Stimulated activated effector memory CD8-positive, alpha-beta T cell treated with anti-CD3 and anti-CD28 coated beads, Interleukin-12 subunit alpha, Interleukin-12 subunit beta, amount 100 ng/mL, for 72 hours (primary cell): ENCODE results near the gene TECPR1.
A peak's percentile ranks its signal among the peaks of the same experiment; 100 is the strongest.

Experiments used
- ATAC-seq: fragments of 150-1000 bp; cut with Tn5 transposase; 2 replicates; pipeline ENCODE4 v1.10.0; 2021
- DNase-seq, 2 donors: peaks; one replicate each; pipeline ENCODE4 v3.0.0; 2021 to 2022; ENCODE audit warnings: low spot score in 2 of 2
- H3K27ac Mint-ChIP-seq: one replicate; pipeline ENCODE4 v1.8.0; 2022; ENCODE audit warnings: mild to moderate bottlenecking, mixed read lengths
- H3K36me3 Mint-ChIP-seq: one replicate; pipeline ENCODE4 v1.8.0; 2022; ENCODE audit warnings: mild to moderate bottlenecking, mixed read lengths
- H3K4me1 Mint-ChIP-seq: one replicate; pipeline ENCODE4 v1.8.0; 2022; ENCODE audit warnings: mixed read lengths
- H3K4me3 Mint-ChIP-seq: one replicate; pipeline ENCODE4 v1.8.0; 2022; ENCODE audit warnings: mild to moderate bottlenecking, mixed read lengths
- H3K9me3 Mint-ChIP-seq: one replicate; pipeline ENCODE4 v1.8.0; 2022; ENCODE audit warnings: mixed read lengths

TECPR1 gene

DNA sequence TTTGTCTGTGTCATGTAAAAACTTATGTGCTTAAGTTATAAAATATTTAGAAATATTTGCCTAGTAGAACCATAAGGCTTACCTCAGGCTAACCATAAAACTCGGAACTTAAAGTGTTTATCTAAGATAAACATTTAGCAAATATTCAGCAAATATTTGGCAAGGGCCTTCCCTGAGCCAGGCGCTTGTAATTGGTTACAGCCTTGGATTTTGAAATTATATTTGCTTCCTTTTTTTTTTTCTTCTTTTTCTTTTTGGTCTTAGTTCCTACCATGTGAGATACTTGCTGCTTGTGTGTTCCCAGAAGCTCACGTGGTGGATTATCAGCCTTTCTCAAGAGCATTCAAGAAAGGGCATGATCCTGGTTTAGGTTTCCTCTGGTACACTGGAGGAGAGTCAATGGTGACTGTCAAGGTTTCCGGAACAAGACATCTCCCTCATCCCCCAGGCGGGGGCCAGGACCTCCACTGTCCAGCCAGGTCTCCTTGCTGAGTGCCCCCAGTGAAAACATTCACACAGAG lies 24.3 kb upstream of the TECPR1 start:
- Mint-ChIP-seq H3K27ac (no peak overlapping the region), H3K4me3 (no peak overlapping the region), H3K4me1 (no peaks in the 10 kb centered on the region), H3K36me3 (no peaks in the 10 kb centered on the region), H3K9me3 (no peaks in the 10 kb centered on the region)
- ATAC-seq = no peak
- no peak for DNase-seq

DNA sequence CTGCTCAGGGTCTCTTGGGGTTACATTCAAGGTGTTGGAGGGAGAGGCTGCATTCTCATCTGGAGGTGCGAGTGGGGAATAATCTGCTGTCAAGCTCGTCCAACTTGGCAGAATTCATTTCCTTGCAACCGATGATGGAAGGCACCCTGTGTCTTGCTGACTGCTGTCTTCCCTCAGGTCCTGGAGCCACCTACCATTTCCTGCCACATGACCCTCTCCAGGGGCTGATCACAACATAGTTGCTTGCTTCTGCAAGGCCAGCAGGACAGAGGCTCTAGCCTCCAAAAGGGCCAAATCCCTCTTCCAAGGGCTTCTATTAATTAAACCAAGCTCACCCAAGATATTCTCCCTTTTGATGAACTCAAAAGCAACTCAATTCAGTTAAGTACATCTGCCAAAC lies 15.3 kb upstream of the TECPR1 start:
- no peak overlapping the region for H3K4me3 Mint-ChIP-seq
- H3K4me1 Mint-ChIP-seq = peaks cover 5% of the 10 kb centered on the region
- H3K36me3 Mint-ChIP-seq = no peaks in the 10 kb centered on the region
- ATAC-seq (no peak), DNase-seq (no peak)
- no peak overlapping the region for H3K27ac Mint-ChIP-seq
- no peaks in the 10 kb centered on the region for H3K9me3 Mint-ChIP-seq

GRCh38 chr7:98266840-98267239 lies 14.8 kb upstream of the TECPR1 start:
- no peaks in the 10 kb centered on the region for H3K36me3 Mint-ChIP-seq
- DNase-seq (no peak), ATAC-seq (no peak)
- H3K4me1 Mint-ChIP-seq = peaks cover 5% of the 10 kb centered on the region
- no peak overlapping the region for H3K4me3 Mint-ChIP-seq
- H3K27ac Mint-ChIP-seq = no peak overlapping the region
- no peaks in the 10 kb centered on the region for H3K9me3 Mint-ChIP-seq

DNA sequence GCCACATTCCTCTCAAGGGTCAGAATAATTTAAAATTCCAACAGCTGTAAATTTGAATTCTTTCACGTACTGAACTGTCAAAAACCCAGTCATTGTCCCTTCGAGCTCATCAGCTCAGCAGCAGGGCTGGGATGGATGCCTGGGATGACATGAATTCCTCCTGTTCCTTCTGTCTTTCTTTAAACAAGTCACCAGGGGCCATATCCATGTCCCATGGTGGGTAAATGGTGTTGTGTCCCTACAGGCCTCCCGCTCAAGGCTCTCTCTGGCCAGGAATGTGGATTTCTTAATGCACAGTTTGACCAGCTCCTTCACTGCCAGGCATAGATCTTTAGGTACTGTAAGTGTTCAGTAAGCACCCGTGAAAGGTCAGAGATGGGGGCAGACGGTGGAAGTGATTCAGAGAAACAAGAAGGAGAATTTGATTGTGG lies 13.8 kb upstream of the TECPR1 start:
- peaks cover 5% of the 10 kb centered on the region for H3K4me1 Mint-ChIP-seq
- peak overlapping the region; percentile 74 for H3K27ac Mint-ChIP-seq
- no peak for DNase-seq
- H3K4me3 Mint-ChIP-seq = no peak overlapping the region
- ATAC-seq = no peak
- H3K36me3 Mint-ChIP-seq = no peaks in the 10 kb centered on the region
- H3K9me3 Mint-ChIP-seq = no peaks in the 10 kb centered on the region

- no peak overlapping the region for H3K27ac Mint-ChIP-seq
- peaks cover 29% of the 10 kb centered on the region for H3K36me3 Mint-ChIP-seq
- no peak for DNase-seq
Measured at GRCh38 chr7:98257701-98258100, 5.7 kb upstream of the TECPR1 start.

DNA sequence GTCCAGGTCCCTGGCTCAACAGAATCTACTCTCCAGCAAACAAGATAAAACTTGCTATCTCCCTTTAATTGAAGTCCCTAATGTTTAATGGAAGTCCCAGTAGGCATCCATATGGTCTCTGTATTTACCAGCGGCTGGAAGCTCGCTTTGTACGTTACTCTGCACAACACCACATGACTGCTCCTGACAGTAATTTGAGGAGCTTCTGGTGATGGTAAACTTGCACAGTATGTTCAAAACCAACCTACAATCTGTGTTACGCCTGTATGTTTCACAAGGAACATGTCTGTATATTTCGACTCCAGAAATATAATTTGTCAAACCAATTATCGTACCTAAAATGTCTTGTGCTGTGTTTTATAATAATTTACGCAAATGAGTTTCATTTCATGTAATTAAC lies 4.4 kb upstream of the TECPR1 start:
- no peak overlapping the region for H3K27ac Mint-ChIP-seq
- no peak overlapping the region for H3K4me3 Mint-ChIP-seq
- ATAC-seq (no peak), DNase-seq (no peak)
- no peaks in the 10 kb centered on the region for H3K9me3 Mint-ChIP-seq
- peaks cover 29% of the 10 kb centered on the region for H3K36me3 Mint-ChIP-seq
- H3K4me1 Mint-ChIP-seq = peaks cover 25% of the 10 kb centered on the region

More at GRCh38 chr7:98257701-98258100, 5.7 kb upstream of the TECPR1 start:
- ATAC-seq = no peak
- Mint-ChIP-seq H3K9me3 (no peaks in the 10 kb centered on the region), H3K4me1 (peaks cover 17% of the 10 kb centered on the region), H3K4me3 (no peak overlapping the region)

DNA sequence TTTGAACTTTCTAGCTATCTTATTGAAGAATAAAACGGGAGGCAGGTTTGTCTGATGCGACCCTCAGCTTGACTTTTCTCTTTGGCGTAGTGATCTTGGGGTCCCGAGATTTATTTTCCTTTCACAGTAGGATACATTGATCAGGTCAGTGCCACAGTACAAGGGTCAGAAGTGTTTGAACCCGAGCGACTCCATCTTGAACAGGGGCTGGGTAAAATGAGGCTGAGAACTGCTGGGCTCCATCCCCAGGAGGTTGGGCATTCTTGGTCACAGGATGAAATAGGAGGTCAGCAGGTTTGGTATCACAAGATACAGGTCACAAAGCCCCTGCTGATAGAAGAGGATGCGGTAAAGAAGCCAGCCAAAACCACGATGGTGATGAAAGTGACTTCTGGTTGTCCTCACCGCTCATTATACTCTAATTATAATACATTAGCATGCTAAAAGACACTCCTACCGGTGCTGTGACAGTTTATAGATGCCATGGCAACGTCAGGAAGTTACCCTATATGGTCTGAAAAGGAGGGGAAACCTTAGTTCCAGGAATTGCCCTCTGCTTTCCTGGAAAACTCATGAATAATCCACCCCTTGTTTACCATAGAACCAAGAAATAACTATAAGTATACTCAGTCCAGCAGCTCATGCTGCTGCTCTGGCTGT lies 3.0 kb upstream of the TECPR1 start:
- H3K36me3 Mint-ChIP-seq = peaks cover 22% of the 10 kb centered on the region
- H3K4me1 Mint-ChIP-seq = peaks cover 36% of the 10 kb centered on the region
- peak overlapping the region; percentile 75 for H3K27ac Mint-ChIP-seq
- no peak overlapping the region for H3K4me3 Mint-ChIP-seq
- ATAC-seq (peak; percentile 29), DNase-seq (peak; percentile 10 to 55)
- no peaks in the 10 kb centered on the region for H3K9me3 Mint-ChIP-seq

DNA sequence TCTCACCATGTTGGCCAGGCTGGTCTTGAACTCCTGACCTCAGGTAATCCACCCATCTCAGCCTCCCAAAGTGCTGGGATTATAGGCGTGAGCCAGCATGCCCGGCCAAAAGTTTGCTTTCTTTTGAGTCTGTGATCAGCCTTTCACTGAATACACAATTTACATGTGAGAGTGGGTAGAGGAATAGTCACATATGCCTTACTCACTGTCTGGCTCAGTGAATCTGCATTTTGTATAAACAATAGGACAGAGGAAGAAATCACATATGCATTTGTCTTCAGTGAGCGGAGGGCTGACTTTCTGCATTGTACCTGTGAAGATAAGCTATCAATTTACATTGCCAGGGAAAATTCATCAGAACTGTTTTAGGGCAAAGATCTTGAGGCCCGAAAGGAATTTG lies 2.5 kb upstream of the TECPR1 start:
- Mint-ChIP-seq H3K4me1 (peaks cover 36% of the 10 kb centered on the region), H3K4me3 (no peak overlapping the region), H3K9me3 (no peaks in the 10 kb centered on the region), H3K36me3 (peaks cover 18% of the 10 kb centered on the region), H3K27ac (peak overlapping the region; percentile 75)
- no peak for DNase-seq
- no peak for ATAC-seq

DNA sequence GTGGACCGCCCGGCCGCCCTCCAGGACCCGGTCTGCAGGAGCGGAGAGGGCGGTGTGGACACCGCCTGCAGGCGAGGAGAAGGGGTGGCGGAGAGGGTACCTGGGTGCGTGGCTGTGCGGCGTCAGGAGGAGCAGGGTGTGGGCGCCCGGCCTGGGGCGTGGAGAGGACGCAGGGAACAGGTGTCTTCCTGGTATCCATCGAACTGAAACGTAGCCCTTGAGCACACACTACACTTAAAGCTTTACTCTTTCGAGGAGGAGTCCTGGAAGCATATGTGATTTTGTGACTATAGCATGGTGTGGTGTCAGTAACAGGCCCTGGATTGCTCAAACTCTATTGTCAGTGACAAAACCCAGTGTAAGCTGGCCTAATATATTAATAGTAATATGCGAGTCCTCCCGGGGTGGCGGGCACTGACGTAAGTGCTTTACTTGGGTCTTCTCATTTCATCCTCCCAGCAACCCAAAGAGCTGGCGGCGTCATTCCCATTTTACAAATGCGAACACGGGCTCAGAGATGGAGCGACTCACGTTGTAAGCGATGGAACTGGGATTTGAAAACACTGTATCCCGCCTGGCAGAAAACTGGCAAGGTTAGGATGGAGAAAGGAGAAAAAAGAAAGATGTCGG lies 508 bp upstream of the TECPR1 start:
- ATAC-seq (peak; percentile 54), DNase-seq (no peak)
- peak overlapping the region; percentile 98 for H3K4me3 Mint-ChIP-seq
- H3K36me3 Mint-ChIP-seq = peaks cover 26% of the 10 kb centered on the region
- peak overlapping the region; percentile 92 for H3K27ac Mint-ChIP-seq
- no peaks in the 10 kb centered on the region for H3K9me3 Mint-ChIP-seq
- H3K4me1 Mint-ChIP-seq = peaks cover 48% of the 10 kb centered on the region

DNA sequence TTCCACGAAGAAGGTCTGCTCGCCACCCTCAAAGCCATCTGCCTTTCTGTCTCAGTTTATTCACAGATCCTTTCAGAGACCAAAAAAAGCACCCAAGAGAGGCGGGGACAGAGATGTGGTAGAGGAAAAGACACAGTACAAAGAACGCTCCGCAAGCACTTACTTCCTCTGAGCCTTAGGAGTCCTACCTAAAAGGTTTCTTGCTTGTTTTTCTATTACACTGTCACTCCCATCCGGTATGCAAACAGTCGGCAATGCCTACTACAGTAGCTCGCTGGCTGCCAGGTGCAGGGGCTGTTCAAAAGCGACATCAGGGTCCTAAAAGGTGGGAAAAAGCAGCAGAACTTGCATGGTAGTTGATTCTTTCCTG lies 816 bp downstream of the TECPR1 start:
- H3K4me1 Mint-ChIP-seq = peaks cover 48% of the 10 kb centered on the region
- H3K27ac Mint-ChIP-seq = peak overlapping the region; percentile 92

GRCh38 chr7:98250789-98251188 lies 1.2 kb downstream of the TECPR1 start:
- peak overlapping the region; percentile 98 for H3K4me3 Mint-ChIP-seq
- peak; percentile 38 for ATAC-seq
- peaks cover 48% of the 10 kb centered on the region for H3K4me1 Mint-ChIP-seq
- DNase-seq = peak in 1 of 2 donors; percentile 67
- H3K9me3 Mint-ChIP-seq = no peaks in the 10 kb centered on the region
- H3K27ac Mint-ChIP-seq = peak overlapping the region; percentile 92
- peaks cover 20% of the 10 kb centered on the region for H3K36me3 Mint-ChIP-seq

More for the DNA sequence above, 816 bp downstream of the TECPR1 start:
- Mint-ChIP-seq H3K4me3 (peak overlapping the region; percentile 98), H3K9me3 (no peaks in the 10 kb centered on the region), H3K36me3 (peaks cover 20% of the 10 kb centered on the region)
- peak; percentile 31 for ATAC-seq
- DNase-seq = no peak

GRCh38 chr7:98249106-98249505 lies 2.9 kb downstream of the TECPR1 start:
- Mint-ChIP-seq H3K27ac (peak overlapping the region; percentile 92), H3K9me3 (no peaks in the 10 kb centered on the region), H3K4me3 (peak overlapping the region; percentile 38), H3K4me1 (peaks cover 46% of the 10 kb centered on the region), H3K36me3 (peaks cover 28% of the 10 kb centered on the region)
- DNase-seq = no peak
- no peak for ATAC-seq

GRCh38 chr7:98248156-98248555 lies 3.9 kb downstream of the TECPR1 start:
- Mint-ChIP-seq H3K9me3 (no peaks in the 10 kb centered on the region), H3K27ac (peak overlapping the region; percentile 81), H3K36me3 (peaks cover 29% of the 10 kb centered on the region), H3K4me3 (no peak overlapping the region), H3K4me1 (peaks cover 41% of the 10 kb centered on the region)
- ATAC-seq (no peak), DNase-seq (no peak)

DNA sequence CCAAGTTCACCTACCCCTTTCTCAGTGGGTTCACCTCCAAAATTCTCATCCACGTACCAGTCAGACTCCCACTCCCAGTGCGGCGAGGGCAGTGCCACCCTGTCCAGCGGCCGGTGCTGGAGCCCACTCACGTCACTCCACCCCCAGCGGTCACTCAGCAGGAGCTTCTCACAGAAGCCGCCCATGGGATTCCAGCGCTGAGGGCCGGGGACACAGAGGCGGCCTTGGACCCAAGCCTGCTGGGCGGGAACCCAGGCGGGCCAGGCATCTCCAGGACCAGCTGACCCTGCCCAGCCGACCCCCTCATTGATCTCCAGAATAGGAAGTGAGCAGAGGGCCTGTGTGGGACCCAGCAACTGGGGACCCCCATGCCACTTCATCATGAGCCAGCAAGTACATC lies 7.2 kb downstream of the TECPR1 start:
- DNase-seq (no peak), ATAC-seq (no peak)
- Mint-ChIP-seq H3K27ac (no peak overlapping the region), H3K4me1 (peaks cover 18% of the 10 kb centered on the region), H3K9me3 (no peaks in the 10 kb centered on the region), H3K4me3 (no peak overlapping the region), H3K36me3 (peaks cover 49% of the 10 kb centered on the region)

- DNase-seq = no peak
- H3K36me3 Mint-ChIP-seq = peaks cover 52% of the 10 kb centered on the region
Measured at GRCh38 chr7:98242934-98243333, 9.1 kb downstream of the TECPR1 start.

DNA sequence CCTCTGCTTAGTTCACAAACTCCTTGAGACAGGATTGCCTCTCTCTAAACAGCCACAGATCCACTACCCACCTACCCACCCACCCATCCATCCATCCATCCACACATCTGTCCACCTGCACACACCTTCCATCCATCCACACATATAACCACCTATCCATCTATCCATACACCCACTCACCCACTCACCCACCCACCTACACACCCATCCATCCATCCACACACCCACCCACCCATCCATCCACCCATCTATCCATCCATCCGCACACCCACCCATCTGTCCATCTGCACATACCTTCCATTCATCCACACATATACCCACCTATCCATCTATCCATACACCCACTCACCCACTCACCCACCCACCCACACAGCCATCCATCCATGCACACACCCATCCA lies 9.7 kb downstream of the TECPR1 start:
- peaks cover 6% of the 10 kb centered on the region for H3K4me1 Mint-ChIP-seq
- no peak overlapping the region for H3K4me3 Mint-ChIP-seq
- no peaks in the 10 kb centered on the region for H3K9me3 Mint-ChIP-seq
- peaks cover 50% of the 10 kb centered on the region for H3K36me3 Mint-ChIP-seq
- DNase-seq = no peak
- no peak for ATAC-seq
- no peak overlapping the region for H3K27ac Mint-ChIP-seq

More at GRCh38 chr7:98242934-98243333, 9.1 kb downstream of the TECPR1 start:
- H3K27ac Mint-ChIP-seq = no peak overlapping the region
- ATAC-seq = no peak
- H3K9me3 Mint-ChIP-seq = no peaks in the 10 kb centered on the region
- H3K4me3 Mint-ChIP-seq = no peak overlapping the region
- peaks cover 7% of the 10 kb centered on the region for H3K4me1 Mint-ChIP-seq
